ENCODE data around the gene ACOT11.

The ACOT11 gene

GRCh38 chr1:54652168-54652567, 104.1 kb downstream of the ACOT11 start:
- DNase-seq, result no peak

- DNase-seq, result no peak
These were observed 105.0 kb downstream of the ACOT11 start for GRCh38 chr1:54653036-54653435.

GRCh38 chr1:54658164-54658913, 110.3 kb downstream of the ACOT11 start:
- no peak for DNase-seq

All from NCI-H187 treated with DMSO at 0.1 percent for 48 hours (cell line).